Heart left ventricle (tissue), 16 donors: ENCODE data around the gene NUCB1. TPM values are rescaled to one million over a fixed set of nuclear protein-coding genes. Genes with fewer than 3 reads are reported as not detected.

Experiments
- ATAC-seq, 4 donors: fragments of 200-7000 bp; cut with Tn5 transposase; one replicate each; pipeline ENCODE4 v1.9.1; 2020 to 2022; ENCODE audit warnings: moderate library complexity in 4 of 4, mild to moderate bottlenecking in 3 of 4, moderate number of reproducible peaks in 1 of 4
- DNase-seq, 5 donors: peaks; one replicate each; pipeline ENCODE4 v3.0.0-alpha.2; 2020
- H3K27ac ChIP-seq, 12 donors: fragments of 200-600 bp; sonication (generic) in 4 of 12; one replicate each; pipeline versions ENCODE4 v1.5.0 to v1.8.0; 2016 to 2022; ENCODE audit warnings: mild to moderate bottlenecking in 2 of 12
- H3K27me3 ChIP-seq, 9 donors: fragments of 200-600 bp; sonication (generic) in 2 of 9; one replicate each; pipeline versions ENCODE4 v1.5.1 to v1.8.0; 2016 to 2022; ENCODE audit warnings: mild to moderate bottlenecking in 3 of 9
- H3K36me3 ChIP-seq, 9 donors: fragments of 200-600 bp; sonication (generic) in 2 of 9; one replicate each; pipeline versions ENCODE4 v1.5.0 to v1.8.0; 2018 to 2022; ENCODE audit warnings: mild to moderate bottlenecking in 2 of 9
- H3K4me1 ChIP-seq, 12 donors: fragments of 200-600 bp; sonication (generic) in 4 of 12; one replicate each; pipeline versions ENCODE4 v1.5.0 to v1.8.0; 2016 to 2022; ENCODE audit warnings: mild to moderate bottlenecking in 3 of 12
- H3K4me3 ChIP-seq, 12 donors: fragments of 200-600 bp; sonication (generic) in 4 of 12; one replicate each; pipeline versions ENCODE4 v1.5.0 to v1.8.0; 2017 to 2022; ENCODE audit warnings: mild to moderate bottlenecking in 9 of 12, moderate library complexity in 4 of 12
- H3K9me3 ChIP-seq, 12 donors: fragments of 200-600 bp; sonication (generic) in 4 of 12; one replicate each; pipeline versions ENCODE4 v1.5.0 to v1.8.0; 2016 to 2022; ENCODE audit warnings: mild to moderate bottlenecking in 1 of 12
- CTCF ChIP-seq, 12 donors: fragments of 200-600 bp; sonication (generic) in 4 of 12; IDR thresholded peaks; one replicate each; pipeline versions ENCODE4 v1.5.0 to v1.8.0; 2018 to 2022; ENCODE audit warnings: antibody characterized with exemption in 12 of 12, mild to moderate bottlenecking in 5 of 12
- POLR2A ChIP-seq, 2 donors: fragments of 450-650 bp; IDR thresholded peaks; one replicate each; pipeline ENCODE4 v1.6.1; 2017; ENCODE audit warnings: antibody characterized with exemption in 2 of 2, mild to moderate bottlenecking in 2 of 2, moderate library complexity in 2 of 2
- WGBS, 4 donors: extraction: QIAGEN DNeasy Blood & Tissue Kit in 2 of 4; methylation state at CpG; one replicate each; pipeline versions ENCODE4 v1.1.5 to v1.1.7; 2013 to 2018; 5-methylcytosine and 5-hydroxymethylcytosine counted together
- intact Hi-C, 10 donors: fragments of 100-400 bp; cut with DNase I; formaldehyde crosslinking; loops; one replicate each; pipeline versions ENCODE4 v1.11.1 to v1.14.2; 2022
- polyA plus RNA-seq, 2 donors: library from polyadenylated mRNA; stranded (reverse); fragments of 200-250 nt; gene quantifications; one replicate each; pipeline ENCODE4 v1.2.3, GENCODE V29; 2013
- total RNA-seq, 9 donors: library from RNA; depleted of rRNA in 2 of 9; stranded (reverse); fragments of >200 nt in 2 of 9; fragmentation: NEBNext Ultra II Directional in 3 of 9; extraction: Animal tissue kit (Norgen Biotek cat#: 25700) in 3 of 9; gene quantifications; one replicate each; pipeline versions ENCODE4 v1.1.0 to v1.2.4, GENCODE V29; 2016 to 2023
- donor health status: ischemic (EF 13 %, LVEDD 7.1; RV severe dilation, severe dysfunction).
- donor health status: healthy with polysubstance abuse.
- donor health status: DM: no; HTN: yes; CAD: no.
- donor health status: DM: no; HTN: no; CAD: no.
- donor health status: ischemic (EF 25% LVEDD 6.9; RV normal size, moderate dysfunction).
- donor health status: ischemic (EF 25% LVEDD 5.7; RV mildly dilated, moderate dysfunction).
- donor health status: healthy.
- donor health status: DM: yes; HTN: yes; CAD: no.
- donor health status: ischemic (EF 35%, LVEDD 5.7; RV mildly dilated, moderate dysfunction).
- donor health status: nonischemic (EF 11% LVEDD 7.7; RV severe dilation, severe dysfunction).
- donor health status: DM: yes; HTN: yes; CAD: no.
- donor health status: PGD.
- donor health status: ischemic (EF 29% LVEDD 5.4; RV normal size, mild dysfunction).
- donor health status: nonischemic (EF 23%, LVEDD 6.1; RV moderate dilation, normal function).

Gene NUCB1
- total and polyA plus RNA-seq, 11 donors, result 179 to 428 (median 286) TPM

GRCh38 chr19:48968813-48969218 lies 68.7 kb downstream of the NUCB1 start:
- Histone ChIP-seq H3K4me1 (peaks cover 10 to 60% (median 41%) of the 10 kb centered on the region in 12 donors), H3K27me3 (no peaks in the 10 kb centered on the region), H3K4me3 (no peak overlapping the region), H3K27ac (peak overlapping the region in 10 of 12 donors; percentile 1 to 97 (median 52)), H3K36me3 (peaks cover 0 to 78% (median 66%) of the 10 kb centered on the region in 9 donors), H3K9me3 (no peaks in the 10 kb centered on the region)
- no peak for ATAC-seq
- no peak for DNase-seq
- no peak for TF ChIP-seq CTCF (IDR thresholded peaks at IDR 0.05)
- TF ChIP-seq POLR2A (IDR thresholded peaks at IDR 0.05), result no peak
- intact Hi-C loops, result loop anchor here in 6 of 10 donors (5.0 to 10.0 kb wide), 5 partner anchors 64 to 324 kb away; partner anchors contain the start of genes PPP1R15A (in 3 of the 6), NUCB1 (in 2 of the 6) and CA11 (in 1 of the 6)
- 49 to 83% (median 77%) methylated on average over 8 to 15 of the region's 15 CpGs for WGBS, 4 donors

DNA sequence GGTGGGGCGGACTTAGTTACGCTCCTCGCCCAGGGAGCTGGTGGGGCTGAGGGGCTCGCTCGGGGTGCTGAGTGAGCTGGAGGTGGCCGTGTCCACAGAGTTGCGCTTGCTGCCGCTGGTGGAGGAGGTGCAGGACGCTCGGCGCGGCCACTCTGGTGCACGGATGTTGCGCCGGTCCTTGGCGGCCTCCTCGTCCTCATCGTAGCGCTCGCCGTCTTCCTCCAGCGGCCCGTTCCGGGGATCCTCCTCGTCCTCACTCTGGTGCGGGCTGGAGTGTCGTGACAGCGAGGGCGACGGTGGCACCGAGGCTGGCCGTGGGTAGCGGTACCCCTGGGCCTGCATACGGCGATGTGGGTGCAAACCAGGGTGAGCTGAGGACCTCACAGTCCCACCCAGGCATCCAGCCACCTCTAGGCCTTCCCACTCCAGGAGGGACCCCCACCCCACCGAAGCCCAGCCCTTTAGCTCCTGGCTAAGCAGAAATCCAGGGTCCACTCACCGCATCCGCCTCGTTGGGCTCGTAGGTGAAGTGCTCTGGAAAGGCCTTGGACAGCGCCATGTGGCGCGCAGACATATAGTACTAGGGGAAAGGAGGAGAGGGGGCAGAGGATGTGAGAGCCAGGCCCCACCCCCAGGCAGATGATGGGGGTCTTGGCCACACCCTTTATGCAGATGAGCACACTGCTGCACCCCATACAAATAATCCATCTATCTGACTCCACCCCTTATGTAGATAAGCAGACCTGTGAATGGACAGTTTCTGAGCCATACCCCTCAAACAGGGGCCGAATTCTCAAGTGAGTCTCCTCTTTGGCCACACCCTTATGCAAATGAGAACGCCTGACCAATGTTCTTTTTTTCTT lies 69.4 kb downstream of the NUCB1 start:
- ATAC-seq (no peak), DNase-seq (no peak)
- WGBS, 4 donors, result 93 to 95% (median 93%) methylated on average over 41 to 45 of the region's 45 CpGs
- Histone ChIP-seq H3K4me3 (no peak overlapping the region), H3K36me3 (peaks cover 0 to 85% (median 73%) of the 10 kb centered on the region in 9 donors), H3K27me3 (no peaks in the 10 kb centered on the region), H3K27ac (peak overlapping the region in 3 of 12 donors; percentile 10 to 51 (median 24)), H3K9me3 (no peaks in the 10 kb centered on the region), H3K4me1 (peaks cover 5 to 53% (median 34%) of the 10 kb centered on the region in 12 donors)
- intact Hi-C loops, result loop anchor here (2.0 to 10.0 kb wide), 11 partner anchors 65 to 332 kb away; partner anchors contain the start of genes PPP1R15A (in 3 of the 10), CA11 (in 2 of the 10), NUCB1 (in 2 of the 10) and DBP (in 1 of the 10)
- TF ChIP-seq CTCF (IDR thresholded peaks at IDR 0.05) (no peak), POLR2A (IDR thresholded peaks at IDR 0.05) (no peak)

- intact Hi-C loops, result loop anchor here in 8 of 10 donors (2.0 to 10.0 kb wide), 8 partner anchors 133 to 333 kb away; partner anchors contain the start of genes CA11 (in 1 of the 8), DBP (in 1 of the 8) and HSD17B14 (in 1 of the 8)
- Histone ChIP-seq H3K4me3 (no peak overlapping the region), H3K27ac (peak overlapping the region in 5 of 12 donors; percentile 2 to 23 (median 16)), H3K9me3 (no peaks in the 10 kb centered on the region), H3K36me3 (peaks cover 0 to 92% (median 76%) of the 10 kb centered on the region in 9 donors), H3K27me3 (no peaks in the 10 kb centered on the region), H3K4me1 (peaks cover 5 to 49% (median 31%) of the 10 kb centered on the region in 12 donors)
- no peak for DNase-seq
- ATAC-seq, result no peak
- TF ChIP-seq CTCF (IDR thresholded peaks at IDR 0.05), result no peak
- TF ChIP-seq POLR2A (IDR thresholded peaks at IDR 0.05), result no peak
- WGBS, 4 donors, result 85 to 90% (median 89%) methylated on average over 22 to 23 of the region's 23 CpGs
Observed at GRCh38 chr19:48970139-48970766, 70.1 kb downstream of the NUCB1 start.
